Right cardiac atrium (tissue), 5 donors: ENCODE data around the gene PANX2. TPM values are rescaled to one million over a fixed set of nuclear protein-coding genes. Genes with fewer than 3 reads are reported as not detected.

Source experiments
- ATAC-seq, 2 donors: fragments of 200-7000 bp; cut with Tn5 transposase; one replicate each; pipeline versions ENCODE4 v1.8.0 to v1.9.1; 2020; ENCODE audit warnings: moderate library complexity in 2 of 2, mild to moderate bottlenecking in 1 of 2
- DNase-seq, 3 donors: peaks; one replicate each; pipeline ENCODE4 v3.0.0-alpha.2; 2020
- H3K27ac ChIP-seq: one replicate; pipeline ENCODE4 v1.5.1; 2013; ENCODE audit warnings: mild to moderate bottlenecking, low read length, control low read depth, moderate library complexity
- H3K27me3 ChIP-seq: one replicate; pipeline ENCODE4 v1.6.1; 2013; ENCODE audit not compliant: control insufficient read depth, insufficient read depth
- H3K4me1 ChIP-seq: one replicate; pipeline ENCODE4 v1.6.1; 2013; ENCODE audit warnings: low read length; ENCODE audit not compliant: control insufficient read depth, insufficient read depth
- H3K4me3 ChIP-seq: one replicate; pipeline ENCODE4 v1.5.1; 2013; ENCODE audit warnings: low read length, control low read depth
- H3K9me3 ChIP-seq: one replicate; pipeline ENCODE4 v1.6.1; 2013; ENCODE audit warnings: low read length; ENCODE audit not compliant: control insufficient read depth
- WGBS: extraction: QIAGEN DNeasy Blood & Tissue Kit; methylation state at CpG from one replicate; pipeline ENCODE4 v1.1.7; 2013; 5-methylcytosine and 5-hydroxymethylcytosine counted together
- intact Hi-C, 4 donors: fragments of 100-400 bp; cut with DNase I; formaldehyde crosslinking; loops; one replicate each; pipeline versions ENCODE4 v1.11.0 to v1.14.0; 2022 to 2023
- polyA plus RNA-seq: library from polyadenylated mRNA; stranded (reverse); fragments of 200-250 nt; gene quantifications from one replicate; pipeline ENCODE4 v1.2.3, GENCODE V29; 2013
- total RNA-seq, 4 donors: library from RNA; stranded (reverse); fragmentation: NEBNext Ultra II Directional; extraction: Animal tissue kit (Norgen Biotek cat#: 25700); gene quantifications; one replicate each; pipeline ENCODE4 v1.2.1, GENCODE V29; 2021
- donor health status: healthy with polysubstance abuse.
- donor health status: DM: no; HTN: yes; CAD: no.
- donor health status: DM: no; HTN: no; CAD: no.
- donor health status: DM: no; HTN: yes; CAD: no; lungs with severe emphysema.
- donor health status: DM: yes; HTN: yes; CAD: no.

Gene PANX2
- total and polyA plus RNA-seq, 5 donors: 0.43 to 2.1 (median 0.88) TPM

- WGBS: 95% methylated on average over 9 of the region's 9 CpGs
Measured at GRCh38 chr22:50228366-50228765, 57.8 kb downstream of the PANX2 start.

GRCh38 chr22:50229370-50229769 is 58.8 kb downstream of the PANX2 start:
- Histone ChIP-seq H3K4me1 (no peaks in the 10 kb centered on the region), H3K27me3 (no peaks in the 10 kb centered on the region), H3K27ac (no peak overlapping the region), H3K9me3 (no peaks in the 10 kb centered on the region), H3K4me3 (no peak overlapping the region)
- intact Hi-C loops: no loop called here
- DNase-seq (peak in 1 of 3 donors; percentile 29), ATAC-seq (no peak)
- WGBS: 94% methylated on average over 16 of the region's 16 CpGs

More at GRCh38 chr22:50228366-50228765, 57.8 kb downstream of the PANX2 start:
- DNase-seq (peak in 2 of 3 donors; percentile 28 to 44), ATAC-seq (no peak)
- no peak overlapping the region for H3K4me3 ChIP-seq
- intact Hi-C loops: no loop called here
- no peaks in the 10 kb centered on the region for H3K9me3 ChIP-seq
- no peak overlapping the region for H3K27ac ChIP-seq
- H3K4me1 ChIP-seq: no peaks in the 10 kb centered on the region
- no peaks in the 10 kb centered on the region for H3K27me3 ChIP-seq

Other genes starting within 250 kb of the PANX2 start
- 10 to 100 TPM; 39.9 to 55.8 (median 49.9) TPM for gene PIM3, start 210.0 kb upstream of the PANX2 start, total RNA-seq
- gene PIM3, start 210.0 kb upstream of the PANX2 start, polyA plus RNA-seq: 39.0 TPM
- under 1 TPM in 1 of 4 donors, not detected in 3; 0.06 TPM for gene IL17REL, start 158.0 kb upstream of the PANX2 start, total RNA-seq
- gene IL17REL, start 158.0 kb upstream of the PANX2 start, polyA plus RNA-seq: not detected
- gene TTLL8, start 112.4 kb upstream of the PANX2 start, total RNA-seq: not detected
- not detected for gene TTLL8, start 112.4 kb upstream of the PANX2 start, polyA plus RNA-seq
- gene MLC1, start 85.3 kb upstream of the PANX2 start, total RNA-seq: under 1 TPM in 3 of 4 donors, not detected in 1; 0.14 to 0.71 (median 0.14) TPM
- 1.2 TPM for gene MLC1, start 85.3 kb upstream of the PANX2 start, polyA plus RNA-seq
- under 1 TPM; 0.29 to 0.62 (median 0.53) TPM for gene MOV10L1, start 80.7 kb upstream of the PANX2 start, total RNA-seq
- gene MOV10L1, start 80.7 kb upstream of the PANX2 start, polyA plus RNA-seq: 0.63 TPM
- gene TRABD, start 15.2 kb downstream of the PANX2 start, total RNA-seq: 10 to 100 TPM; 16.7 to 23.2 (median 20.7) TPM
- gene TRABD, start 15.2 kb downstream of the PANX2 start, polyA plus RNA-seq: 25.5 TPM
- 10 to 100 TPM; 14.6 to 16.3 (median 15.3) TPM for gene SELENOO, start 30.3 kb downstream of the PANX2 start, total RNA-seq
- 17.1 TPM for gene SELENOO, start 30.3 kb downstream of the PANX2 start, polyA plus RNA-seq
- 10 to 100 TPM; 20.6 to 22.8 (median 22.6) TPM for gene TUBGCP6, start 74.3 kb downstream of the PANX2 start, total RNA-seq
- 20.4 TPM for gene TUBGCP6, start 74.3 kb downstream of the PANX2 start, polyA plus RNA-seq
- 10 to 100 TPM in 2 of 4 donors, 1 to 10 TPM in 2; 8.7 to 13.5 (median 11.6) TPM for gene HDAC10, start 80.5 kb downstream of the PANX2 start, total RNA-seq
- 11.6 TPM for gene HDAC10, start 80.5 kb downstream of the PANX2 start, polyA plus RNA-seq
- 10 to 100 TPM; 10.5 to 14.8 (median 11.2) TPM for gene MAPK12, start 91.0 kb downstream of the PANX2 start, total RNA-seq
- 15.2 TPM for gene MAPK12, start 91.0 kb downstream of the PANX2 start, polyA plus RNA-seq
- 1 to 10 TPM; 6.4 to 7.9 (median 7.4) TPM for gene MAPK11, start 99.6 kb downstream of the PANX2 start, total RNA-seq
- gene MAPK11, start 99.6 kb downstream of the PANX2 start, polyA plus RNA-seq: 8.8 TPM
- gene PLXNB2, start 136.9 kb downstream of the PANX2 start, total RNA-seq: 100 to 1,000 TPM in 1 of 4 donors, 10 to 100 TPM in 3; 80.7 to 110 (median 90.6) TPM
- gene PLXNB2, start 136.9 kb downstream of the PANX2 start, polyA plus RNA-seq: 60.0 TPM
- gene DENND6B, start 156.3 kb downstream of the PANX2 start, total RNA-seq: 1 to 10 TPM; 2.0 to 3.1 (median 2.5) TPM
- gene DENND6B, start 156.3 kb downstream of the PANX2 start, polyA plus RNA-seq: 2.4 TPM
- 10 to 100 TPM; 40.1 to 50.2 (median 44.6) TPM for gene PPP6R2, start 172.6 kb downstream of the PANX2 start, total RNA-seq
- gene PPP6R2, start 172.6 kb downstream of the PANX2 start, polyA plus RNA-seq: 36.2 TPM